GM23248 (cell line): ENCODE measurements around the gene NSF.

Experiments used
- EZH2 ChIP-seq: fragments of 200-600 bp; sonication (generic); IDR thresholded peaks from 2 replicates; pipeline ENCODE4 v1.6.1; 2018; ENCODE audit warnings: antibody characterized with exemption, mild to moderate bottlenecking; ENCODE audit not compliant: insufficient read depth, poor library complexity, severe bottlenecking
- EZH2phosphoT487 ChIP-seq: fragments of 200-600 bp; sonication (generic); IDR thresholded peaks from 2 replicates; pipeline ENCODE4 v1.6.1; 2018; ENCODE audit warnings: antibody characterized with exemption, moderate library complexity, mild to moderate bottlenecking, low read depth; ENCODE audit not compliant: insufficient read depth

GRCh38 chr17:46791531-46791930 lies 201.1 kb downstream of the NSF start:
- TF ChIP-seq EZH2 (no peak), EZH2phosphoT487 (no peak)
